ENCODE data around the gene ASTN2. TPM values are rescaled to one million over a fixed set of nuclear protein-coding genes. Genes with fewer than 3 reads are reported as not detected.

The ASTN2 gene
- total RNA-seq, 4 donors from 2014 or later: 3.3 to 10.2 (median 6.3) TPM

DNA sequence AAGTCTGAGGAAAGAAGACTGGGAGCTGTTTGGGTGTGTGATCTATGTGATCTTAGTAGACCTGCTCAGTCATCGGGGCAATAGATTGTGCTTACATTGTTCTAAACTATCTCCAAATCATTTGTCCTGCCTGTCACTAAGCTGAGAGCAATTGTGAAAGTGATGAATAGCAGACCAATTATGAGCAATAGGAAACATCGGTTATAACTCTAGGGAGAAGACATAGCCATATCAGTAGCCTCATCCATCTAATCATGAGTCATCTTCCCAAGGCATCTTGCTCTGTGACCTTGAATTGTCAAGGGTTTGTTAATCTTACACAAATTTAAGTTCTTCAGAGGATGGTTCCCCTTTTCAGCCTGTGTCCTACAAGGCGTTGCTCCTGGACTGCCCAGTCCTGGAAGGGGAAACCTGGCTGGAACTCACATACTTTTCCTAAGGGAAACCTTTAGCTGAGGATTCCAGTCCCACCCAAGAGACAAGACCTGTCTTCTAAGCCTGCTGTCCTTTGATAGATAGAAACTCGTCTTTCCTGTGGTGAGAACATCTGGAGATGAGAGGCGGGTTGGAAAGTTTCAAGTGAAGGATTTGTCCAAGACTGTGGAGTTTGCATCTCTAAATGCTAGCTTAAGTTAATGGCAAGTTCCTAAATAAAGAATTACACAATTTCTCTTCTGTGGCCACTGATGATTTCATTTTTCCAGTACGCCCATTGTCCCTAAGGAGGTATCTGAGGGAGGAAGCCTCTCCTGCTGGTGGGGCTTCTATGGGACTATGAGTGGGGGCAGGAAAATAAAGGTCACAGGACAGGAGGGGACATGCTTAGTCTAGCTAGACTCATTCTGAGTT lies 781.6 kb downstream of the ASTN2 start:
- DNase-seq: no peak
- no peaks in the 10 kb centered on the region for H3K9me3 ChIP-seq
- H3K27ac ChIP-seq: no peak overlapping the region

DNA sequence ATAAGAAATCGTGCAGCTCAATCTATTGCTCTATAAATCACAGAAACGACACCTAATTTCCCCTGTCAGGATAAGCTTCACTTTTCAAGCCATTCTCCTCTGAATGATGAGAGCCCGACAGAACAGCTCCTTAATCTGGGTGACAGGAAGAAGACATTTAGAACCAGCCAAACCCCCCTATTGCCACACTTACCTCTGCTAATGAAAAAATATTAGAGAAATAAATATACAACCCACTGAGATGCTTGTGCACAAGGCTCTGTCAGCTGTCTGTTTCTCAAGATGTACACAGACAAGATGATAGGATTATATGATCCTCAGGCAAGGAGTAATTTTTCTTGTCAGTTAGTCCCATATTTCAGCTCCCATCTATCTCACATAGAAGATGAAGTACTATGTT lies 785.2 kb downstream of the ASTN2 start:
- no peak for TF ChIP-seq POLR2A (IDR thresholded peaks at IDR 0.05)
- TF ChIP-seq, protein P1, sequence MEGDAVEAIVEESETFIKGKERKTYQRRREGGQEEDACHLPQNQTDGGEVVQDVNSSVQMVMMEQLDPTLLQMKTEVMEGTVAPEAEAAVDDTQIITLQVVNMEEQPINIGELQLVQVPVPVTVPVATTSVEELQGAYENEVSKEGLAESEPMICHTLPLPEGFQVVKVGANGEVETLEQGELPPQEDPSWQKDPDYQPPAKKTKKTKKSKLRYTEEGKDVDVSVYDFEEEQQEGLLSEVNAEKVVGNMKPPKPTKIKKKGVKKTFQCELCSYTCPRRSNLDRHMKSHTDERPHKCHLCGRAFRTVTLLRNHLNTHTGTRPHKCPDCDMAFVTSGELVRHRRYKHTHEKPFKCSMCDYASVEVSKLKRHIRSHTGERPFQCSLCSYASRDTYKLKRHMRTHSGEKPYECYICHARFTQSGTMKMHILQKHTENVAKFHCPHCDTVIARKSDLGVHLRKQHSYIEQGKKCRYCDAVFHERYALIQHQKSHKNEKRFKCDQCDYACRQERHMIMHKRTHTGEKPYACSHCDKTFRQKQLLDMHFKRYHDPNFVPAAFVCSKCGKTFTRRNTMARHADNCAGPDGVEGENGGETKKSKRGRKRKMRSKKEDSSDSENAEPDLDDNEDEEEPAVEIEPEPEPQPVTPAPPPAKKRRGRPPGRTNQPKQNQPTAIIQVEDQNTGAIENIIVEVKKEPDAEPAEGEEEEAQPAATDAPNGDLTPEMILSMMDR (IDR thresholded peaks at IDR 0.05): no peak
- H3K9me3 ChIP-seq: no peaks in the 10 kb centered on the region

More for the DNA sequence above, 781.6 kb downstream of the ASTN2 start:
- no peak overlapping the region for H3K4me3 ChIP-seq
- H3K36me3 ChIP-seq: no peaks in the 10 kb centered on the region
- H3K27me3 ChIP-seq: no peaks in the 10 kb centered on the region
- H3K4me1 ChIP-seq: no peaks in the 10 kb centered on the region
- TF ChIP-seq POLR2A (IDR thresholded peaks at IDR 0.05): no peak
- TF ChIP-seq, protein P1 (IDR thresholded peaks at IDR 0.05): no peak

DNA sequence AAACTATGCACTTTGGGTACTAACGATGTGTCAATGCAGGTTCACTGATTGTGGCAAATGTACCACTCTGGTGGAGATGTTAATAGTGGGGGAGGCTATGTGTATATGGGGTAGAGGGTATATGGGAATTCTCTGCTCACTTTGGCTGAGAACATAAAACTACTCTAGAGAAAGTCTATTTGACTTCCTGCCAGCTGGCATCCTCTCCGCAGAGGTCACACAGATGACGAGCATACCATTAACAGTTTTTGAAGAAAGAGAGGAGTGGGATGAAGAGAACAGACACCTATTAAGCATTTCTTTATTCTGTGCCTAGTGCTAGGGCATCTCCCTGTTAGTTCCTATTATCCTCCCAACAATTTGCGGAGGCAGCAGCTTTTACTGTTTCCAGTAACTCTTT lies 786.1 kb downstream of the ASTN2 start:
- H3K4me3 ChIP-seq: no peak overlapping the region
- no peaks in the 10 kb centered on the region for H3K9me3 ChIP-seq
- H3K27me3 ChIP-seq: no peaks in the 10 kb centered on the region
- TF ChIP-seq POLR2A (IDR thresholded peaks at IDR 0.05): no peak
- TF ChIP-seq, protein P1 (IDR thresholded peaks at IDR 0.05): no peak
- H3K4me1 ChIP-seq: no peaks in the 10 kb centered on the region
- H3K27ac ChIP-seq: no peak overlapping the region
- no peak for DNase-seq
- no peaks in the 10 kb centered on the region for H3K36me3 ChIP-seq

More for the DNA sequence above, 785.2 kb downstream of the ASTN2 start:
- DNase-seq: no peak
- no peaks in the 10 kb centered on the region for H3K4me1 ChIP-seq
- no peaks in the 10 kb centered on the region for H3K27me3 ChIP-seq
- no peak overlapping the region for H3K27ac ChIP-seq
- H3K4me3 ChIP-seq: no peak overlapping the region
- H3K36me3 ChIP-seq: no peaks in the 10 kb centered on the region

GRCh38 chr9:116627433-116627832 lies 787.4 kb downstream of the ASTN2 start:
- no peaks in the 10 kb centered on the region for H3K9me3 ChIP-seq
- no peaks in the 10 kb centered on the region for H3K27me3 ChIP-seq
- no peaks in the 10 kb centered on the region for H3K4me1 ChIP-seq
- TF ChIP-seq, protein P1 (IDR thresholded peaks at IDR 0.05): no peak
- TF ChIP-seq POLR2A (IDR thresholded peaks at IDR 0.05): no peak
- DNase-seq: no peak
- no peaks in the 10 kb centered on the region for H3K36me3 ChIP-seq
- H3K27ac ChIP-seq: no peak overlapping the region
- H3K4me3 ChIP-seq: no peak overlapping the region

GRCh38 chr9:116626762-116627161 lies 788.1 kb downstream of the ASTN2 start:
- no peaks in the 10 kb centered on the region for H3K27me3 ChIP-seq
- H3K4me1 ChIP-seq: no peaks in the 10 kb centered on the region
- H3K9me3 ChIP-seq: no peaks in the 10 kb centered on the region
- no peak overlapping the region for H3K27ac ChIP-seq
- TF ChIP-seq, protein P1 (IDR thresholded peaks at IDR 0.05): no peak
- TF ChIP-seq POLR2A (IDR thresholded peaks at IDR 0.05): no peak
- DNase-seq: no peak
- no peaks in the 10 kb centered on the region for H3K36me3 ChIP-seq
- H3K4me3 ChIP-seq: no peak overlapping the region

Measured in Peyer's patch (tissue), 4 donors.